GM19240 (cell line): ENCODE measurements around the gene PAX3.

Source experiments
- DNase-seq: peaks from one replicate; pipeline ENCODE4 v3.0.0; 2011; ENCODE audit warnings: low spot score; ENCODE audit not compliant: insufficient read length

Gene PAX3

GRCh38 chr2:222270396-222270795, 28.4 kb downstream of the PAX3 start:
- no peak for DNase-seq

GRCh38 chr2:222269132-222269531, 29.7 kb downstream of the PAX3 start:
- DNase-seq: no peak

GRCh38 chr2:222268311-222268990, 30.3 kb downstream of the PAX3 start:
- DNase-seq: no peak

- no peak for DNase-seq
Measured at GRCh38 chr2:222264791-222265320, 33.9 kb downstream of the PAX3 start.

GRCh38 chr2:222261504-222261903, 37.3 kb downstream of the PAX3 start:
- no peak for DNase-seq

GRCh38 chr2:222257645-222258044, 41.2 kb downstream of the PAX3 start:
- no peak for DNase-seq

- DNase-seq: no peak
Measured at GRCh38 chr2:222256250-222256649, 42.5 kb downstream of the PAX3 start.

GRCh38 chr2:222255090-222255489, 43.7 kb downstream of the PAX3 start:
- no peak for DNase-seq

GRCh38 chr2:222250313-222250712, 48.5 kb downstream of the PAX3 start:
- no peak for DNase-seq

- no peak for DNase-seq
Measured at GRCh38 chr2:222249444-222249843, 49.4 kb downstream of the PAX3 start.

GRCh38 chr2:222248818-222249217, 50.0 kb downstream of the PAX3 start:
- DNase-seq: no peak

- no peak for DNase-seq
Measured at GRCh38 chr2:222248256-222248655, 50.5 kb downstream of the PAX3 start.

GRCh38 chr2:222242532-222242931, 56.3 kb downstream of the PAX3 start:
- no peak for DNase-seq

- no peak for DNase-seq
Measured at GRCh38 chr2:222241128-222241870, 57.5 kb downstream of the PAX3 start.

- no peak for DNase-seq
Measured at GRCh38 chr2:222240676-222241049, 58.1 kb downstream of the PAX3 start.

GRCh38 chr2:222239945-222240675, 58.7 kb downstream of the PAX3 start:
- no peak for DNase-seq

- no peak for DNase-seq
Measured at GRCh38 chr2:222239091-222239490, 59.7 kb downstream of the PAX3 start.

- no peak for DNase-seq
Measured at GRCh38 chr2:222238072-222238471, 60.7 kb downstream of the PAX3 start.

GRCh38 chr2:222232839-222233238, 66.0 kb downstream of the PAX3 start:
- no peak for DNase-seq

- DNase-seq: no peak
Measured at GRCh38 chr2:222232372-222232771, 66.4 kb downstream of the PAX3 start.

GRCh38 chr2:222228054-222228453, 70.7 kb downstream of the PAX3 start:
- DNase-seq: no peak

- no peak for DNase-seq
Measured at GRCh38 chr2:222218786-222219185, 80.0 kb downstream of the PAX3 start.
